Activated CD8-positive, alpha-beta memory T cell treated with anti-CD3 and anti-CD28 coated beads, Interleukin-2, amount 50 U/mL, for 1 hour (primary cell): ENCODE data around the gene RCOR1.
"Not testable (repeated sequence)": the region's sequence is repeated elsewhere in the genome, so short reads cannot be mapped to it uniquely, and the experiment has no call there.

Experiments
- DNase-seq: peaks from one replicate; pipeline ENCODE4 v3.0.0-alpha.2; 2020; ENCODE audit errors: extremely low read depth

RCOR1 gene

GRCh38 chr14:102571043-102571442 is 21.4 kb upstream of the RCOR1 start:
- DNase-seq: no peak

GRCh38 chr14:102571478-102572042 is 20.9 kb upstream of the RCOR1 start:
- DNase-seq: no peak

- DNase-seq: not testable (repeated sequence)
Observed at GRCh38 chr14:102573161-102573560, 19.3 kb upstream of the RCOR1 start.

DNA sequence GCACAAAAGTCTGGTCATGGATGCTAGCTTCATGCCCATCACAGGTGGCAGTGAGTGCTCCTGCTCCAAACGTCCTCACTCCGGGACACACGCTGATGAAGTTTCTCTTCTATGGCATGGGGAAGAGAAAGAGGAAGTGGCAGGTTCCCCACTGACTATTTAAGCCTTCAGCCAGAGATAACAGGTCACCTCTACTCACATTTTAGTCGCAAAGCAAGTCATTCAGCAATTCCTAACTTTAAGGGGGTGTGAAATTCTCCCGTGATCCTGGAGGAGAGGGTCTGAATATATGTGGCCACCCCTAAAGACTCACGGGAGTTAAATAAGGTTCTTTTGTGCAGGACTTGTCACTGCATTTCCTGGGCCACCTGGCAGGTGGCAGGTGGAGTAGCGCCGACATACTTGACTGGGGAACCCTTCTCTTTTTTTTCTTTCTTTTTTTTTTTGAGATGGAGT is 18.8 kb upstream of the RCOR1 start:
- DNase-seq: no peak

GRCh38 chr14:102574281-102575159 is 17.9 kb upstream of the RCOR1 start:
- no peak for DNase-seq

DNA sequence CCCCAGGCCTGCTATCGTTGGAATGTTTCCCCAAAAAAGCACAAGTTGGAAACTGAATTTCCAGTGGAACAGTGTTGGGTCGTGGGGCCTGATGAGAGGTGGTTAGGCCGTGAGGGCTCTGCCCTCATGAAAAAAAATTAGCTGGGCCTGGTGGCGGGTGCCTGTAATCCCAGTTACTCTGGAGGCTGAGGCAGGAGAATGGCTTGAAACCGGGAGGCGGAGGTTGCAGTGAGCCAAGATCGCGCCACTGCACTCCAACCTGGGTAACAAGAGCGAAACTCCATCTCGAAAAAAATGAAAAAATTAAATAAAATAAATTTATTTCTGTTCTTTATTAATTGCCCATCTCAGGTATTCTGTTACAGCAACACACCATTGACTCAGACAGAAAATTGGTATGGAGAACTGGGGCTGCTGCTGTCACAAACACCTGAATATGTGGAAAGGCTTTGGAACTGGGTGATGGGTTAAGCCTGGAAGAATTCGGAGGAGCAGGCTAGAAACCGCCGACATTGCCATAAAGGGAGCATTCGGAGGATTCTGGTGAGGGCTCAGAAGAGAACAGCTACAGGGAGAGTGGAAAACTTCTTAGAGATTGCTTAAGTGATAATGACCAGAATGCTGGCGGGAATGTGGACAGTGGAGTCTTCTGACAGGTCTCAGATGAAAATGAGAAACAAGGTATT is 17.1 kb upstream of the RCOR1 start:
- DNase-seq: no peak

- DNase-seq: not testable (repeated sequence)
Observed at GRCh38 chr14:102575846-102576428, 16.5 kb upstream of the RCOR1 start.

- no peak for DNase-seq
Observed at GRCh38 chr14:102578821-102579220, 13.6 kb upstream of the RCOR1 start.

- DNase-seq: no peak
Observed at GRCh38 chr14:102579696-102580549, 12.5 kb upstream of the RCOR1 start.

DNA sequence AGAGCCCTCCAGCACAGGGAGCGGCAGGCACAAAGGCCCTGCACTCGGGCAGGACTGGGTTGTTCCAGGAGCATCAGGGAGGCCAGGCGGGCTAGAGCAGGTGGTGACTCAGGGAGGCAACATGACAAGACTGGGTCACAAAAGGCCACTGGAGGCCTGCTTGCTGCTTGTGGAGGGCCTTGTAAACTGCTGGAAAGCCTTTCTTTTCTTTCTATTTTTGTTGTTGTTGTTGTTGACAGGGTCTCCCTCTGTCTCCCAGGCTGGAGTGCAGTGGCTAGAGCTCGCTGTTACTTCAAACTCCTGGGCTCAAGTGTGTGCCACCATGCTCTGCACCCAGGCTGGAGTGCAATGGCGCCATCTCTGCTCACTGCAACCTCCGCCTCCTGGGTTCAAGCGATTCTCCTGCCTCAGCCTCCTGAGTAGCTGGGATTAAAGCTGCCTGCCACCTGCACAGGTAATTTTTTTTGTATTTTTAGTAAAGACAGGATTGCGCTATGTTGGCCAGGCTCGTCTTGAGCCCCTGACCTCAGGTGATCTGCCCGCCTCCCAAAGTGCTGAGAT is 11.8 kb upstream of the RCOR1 start:
- no peak for DNase-seq

GRCh38 chr14:102581193-102581592 is 11.3 kb upstream of the RCOR1 start:
- DNase-seq: no peak

GRCh38 chr14:102583726-102584125 is 8.7 kb upstream of the RCOR1 start:
- no peak for DNase-seq

DNA sequence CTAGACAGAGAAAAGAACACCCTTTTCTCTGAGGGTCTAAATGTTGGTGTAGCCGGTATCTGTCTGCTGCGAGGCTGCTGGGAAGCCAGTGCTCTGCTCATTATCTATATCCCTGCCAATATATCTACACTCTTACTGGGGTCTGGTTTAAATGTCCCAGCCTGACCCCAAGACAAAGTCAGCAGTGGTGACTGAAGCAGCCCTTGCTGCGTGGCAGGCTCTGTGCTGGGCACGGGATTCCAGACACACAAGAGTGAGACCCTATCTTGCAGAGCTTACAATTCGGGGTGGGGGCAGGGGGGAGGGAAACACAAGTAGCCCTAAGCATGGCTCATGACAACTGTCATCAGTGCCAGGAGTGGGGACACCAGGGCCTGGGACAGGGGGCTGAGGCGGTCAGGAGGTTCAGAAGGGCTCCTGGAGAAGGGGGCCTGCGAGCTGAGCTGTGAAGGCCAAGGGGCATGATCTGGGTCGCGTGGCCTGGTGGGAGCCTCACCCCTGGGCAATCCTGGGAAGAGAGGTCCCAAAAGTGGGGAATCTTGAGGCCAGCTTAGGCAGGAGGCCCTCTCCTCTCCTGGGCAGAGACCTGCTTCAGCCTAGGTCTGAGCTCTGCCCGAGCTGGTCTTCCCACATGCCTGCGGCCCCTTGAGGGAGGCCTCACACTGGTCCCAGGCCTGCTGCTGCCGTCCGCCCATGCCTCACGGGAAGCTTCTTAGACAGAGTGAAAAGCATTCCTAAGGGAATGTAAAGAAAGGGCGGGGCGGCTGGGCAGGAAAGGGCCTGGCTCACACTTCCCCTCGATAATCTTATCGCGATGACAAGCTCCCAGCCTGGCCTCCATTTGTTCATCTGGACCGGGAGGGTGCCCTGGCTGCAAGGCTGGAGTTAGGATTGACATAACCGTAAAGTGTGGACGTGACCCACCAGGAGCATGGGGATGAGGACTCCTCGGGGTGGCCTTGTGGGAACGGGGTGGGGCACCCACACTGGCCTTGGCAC is 7.3 kb upstream of the RCOR1 start:
- DNase-seq: no peak

DNA sequence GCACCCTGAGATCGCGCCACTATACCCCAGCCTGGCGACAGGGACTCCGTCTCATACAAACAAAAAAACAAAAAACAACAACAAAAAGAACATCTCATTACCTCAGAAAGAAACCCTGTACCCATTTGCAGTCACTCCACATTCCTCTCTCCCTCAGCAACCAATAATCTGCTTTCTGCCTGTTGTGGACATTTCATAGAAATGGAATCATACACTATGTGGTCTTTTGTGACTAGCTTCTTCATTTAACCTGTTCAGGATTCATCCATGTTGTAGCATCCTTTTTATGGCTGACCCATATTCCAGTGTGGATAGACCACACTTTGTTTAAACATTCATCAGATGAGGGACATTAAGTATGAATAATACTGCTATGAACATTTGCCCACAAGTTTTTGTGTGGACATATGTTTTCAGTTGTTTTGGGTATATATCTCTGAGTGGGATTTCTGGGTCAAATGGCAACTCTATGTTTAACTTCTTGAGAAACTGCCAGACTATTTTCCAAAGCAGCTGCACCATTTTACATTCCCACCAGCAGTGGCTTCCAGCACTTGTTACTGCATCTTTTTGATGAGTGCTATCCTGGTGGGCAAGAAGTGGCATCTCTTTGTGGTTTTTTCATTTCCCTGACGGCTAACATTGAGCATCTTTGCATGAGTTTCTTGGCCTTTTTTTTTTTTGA is 5.9 kb upstream of the RCOR1 start:
- no peak for DNase-seq

GRCh38 chr14:102588821-102589220 is 3.6 kb upstream of the RCOR1 start:
- DNase-seq: no peak

DNA sequence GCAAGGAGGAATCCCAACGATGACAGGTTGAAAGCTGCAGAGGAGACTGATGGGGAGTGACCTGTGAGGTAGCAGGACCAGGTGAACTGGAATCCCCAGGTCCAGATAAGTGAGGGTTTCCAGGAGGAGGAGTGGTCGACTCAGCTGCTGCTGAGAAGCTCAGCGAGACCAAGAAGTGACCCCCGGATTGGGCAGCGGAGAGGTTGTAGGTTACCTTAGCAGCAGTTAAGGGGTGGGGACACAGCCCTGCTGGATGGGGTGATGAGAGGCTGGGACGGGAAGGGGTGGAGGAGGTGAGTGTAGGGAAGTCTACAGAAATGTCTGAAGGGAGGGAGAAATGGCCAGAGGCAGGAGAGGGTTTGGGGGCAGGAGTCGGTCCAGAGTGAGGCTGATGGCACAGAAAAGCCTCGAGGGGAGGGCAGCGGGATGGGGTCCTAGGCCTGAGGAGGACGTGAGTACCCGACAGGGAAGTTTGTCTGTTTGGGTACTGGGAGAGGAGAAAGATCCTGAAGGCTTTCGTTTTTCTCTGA is 2.6 kb upstream of the RCOR1 start:
- DNase-seq: no peak

DNA sequence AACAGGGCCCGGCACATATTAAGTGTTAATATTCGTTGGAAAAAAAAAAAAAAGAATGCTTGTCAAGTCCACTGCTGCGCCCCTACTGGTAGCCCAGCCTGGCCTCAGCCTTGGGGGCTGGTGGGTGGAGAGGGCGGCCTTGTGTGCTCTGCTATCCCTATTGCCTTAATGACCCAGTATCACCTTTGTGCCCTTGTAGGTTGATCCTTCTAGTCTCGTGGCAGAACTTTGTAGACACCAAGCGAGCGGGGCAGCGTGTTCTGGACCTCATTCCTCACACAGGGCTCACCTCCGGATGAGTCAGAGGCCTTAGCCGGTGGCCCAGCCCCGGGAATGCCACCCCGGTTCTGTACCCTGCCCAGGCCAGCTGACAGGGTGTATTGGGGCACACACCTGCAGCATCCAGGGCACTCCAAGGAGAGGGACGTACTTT is 1.8 kb upstream of the RCOR1 start:
- DNase-seq: no peak

- DNase-seq: no peak
Observed at GRCh38 chr14:102591372-102591943, 991 bp upstream of the RCOR1 start.

DNA sequence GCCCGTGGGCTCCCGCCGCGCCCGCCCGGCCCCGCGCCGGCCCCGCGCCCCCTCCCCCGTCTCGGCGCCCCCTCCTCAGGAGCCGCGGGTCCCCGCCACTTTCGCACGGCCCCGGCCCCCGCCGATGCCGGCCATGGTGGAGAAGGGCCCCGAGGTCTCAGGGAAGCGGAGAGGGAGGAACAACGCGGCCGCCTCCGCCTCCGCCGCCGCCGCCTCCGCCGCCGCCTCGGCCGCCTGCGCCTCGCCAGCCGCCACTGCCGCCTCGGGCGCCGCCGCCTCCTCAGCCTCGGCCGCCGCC is 263 bp downstream of the RCOR1 start:
- no peak for DNase-seq
